Measurements from ENCODE around the gene PLPPR5.

DNA sequence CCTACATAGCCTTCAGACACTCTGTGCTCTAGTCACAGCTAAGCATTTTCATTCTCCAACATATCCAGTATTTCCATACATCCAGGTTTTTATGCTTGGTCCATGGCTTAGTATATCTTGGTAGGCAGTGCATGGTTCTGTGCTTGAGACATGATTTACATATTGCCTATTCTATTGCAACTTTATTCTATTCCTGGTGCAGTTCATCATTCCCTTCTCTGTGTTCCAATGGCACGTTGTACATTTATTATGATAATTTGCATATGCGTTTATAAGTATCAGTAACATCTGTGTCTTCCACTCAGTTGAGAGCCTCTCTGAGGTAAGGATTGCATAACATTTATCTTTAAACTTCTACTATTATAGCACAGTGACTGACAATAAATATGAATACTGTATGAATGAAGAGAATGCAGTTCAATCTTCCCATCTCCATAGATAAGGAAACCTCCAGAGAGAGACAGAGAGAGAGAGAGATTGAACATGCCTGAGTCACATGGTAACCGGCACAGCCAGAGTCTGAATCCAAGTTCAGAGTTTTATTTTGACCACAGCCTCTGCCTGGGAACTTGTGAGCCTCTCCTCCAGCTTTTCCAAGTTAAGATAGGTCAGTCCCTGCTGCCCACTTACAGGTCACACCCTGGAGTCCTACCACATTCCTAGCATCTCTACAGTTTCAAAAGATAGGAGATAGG lies 41.5 kb downstream of the PLPPR5 start:
- TF ChIP-seq EZH2 (optimal IDR thresholded peaks at IDR 0.05; ENCODE audit: low read depth, low read length): no peak
- TF ChIP-seq, protein P1, sequence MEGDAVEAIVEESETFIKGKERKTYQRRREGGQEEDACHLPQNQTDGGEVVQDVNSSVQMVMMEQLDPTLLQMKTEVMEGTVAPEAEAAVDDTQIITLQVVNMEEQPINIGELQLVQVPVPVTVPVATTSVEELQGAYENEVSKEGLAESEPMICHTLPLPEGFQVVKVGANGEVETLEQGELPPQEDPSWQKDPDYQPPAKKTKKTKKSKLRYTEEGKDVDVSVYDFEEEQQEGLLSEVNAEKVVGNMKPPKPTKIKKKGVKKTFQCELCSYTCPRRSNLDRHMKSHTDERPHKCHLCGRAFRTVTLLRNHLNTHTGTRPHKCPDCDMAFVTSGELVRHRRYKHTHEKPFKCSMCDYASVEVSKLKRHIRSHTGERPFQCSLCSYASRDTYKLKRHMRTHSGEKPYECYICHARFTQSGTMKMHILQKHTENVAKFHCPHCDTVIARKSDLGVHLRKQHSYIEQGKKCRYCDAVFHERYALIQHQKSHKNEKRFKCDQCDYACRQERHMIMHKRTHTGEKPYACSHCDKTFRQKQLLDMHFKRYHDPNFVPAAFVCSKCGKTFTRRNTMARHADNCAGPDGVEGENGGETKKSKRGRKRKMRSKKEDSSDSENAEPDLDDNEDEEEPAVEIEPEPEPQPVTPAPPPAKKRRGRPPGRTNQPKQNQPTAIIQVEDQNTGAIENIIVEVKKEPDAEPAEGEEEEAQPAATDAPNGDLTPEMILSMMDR (IDR thresholded peaks at IDR 0.05; ENCODE audit: low read length): no peak
- no peak for TF ChIP-seq EZH2phosphoT487 (IDR thresholded peaks at IDR 0.05; ENCODE audit: low read length)
